ENCODE results near the gene ZNF70. TPM values are rescaled to one million over a fixed set of nuclear protein-coding genes. Genes with fewer than 3 reads are reported as not detected.
A peak's percentile ranks its signal among the peaks of the same experiment; 100 is the strongest.

The ZNF70 gene
- total and polyA plus RNA-seq, 2 of the 13 experiments (the other 11 are each of a cell fraction or from before 2014, with no cell fraction given) = 0.62 to 3.6 TPM

DNA sequence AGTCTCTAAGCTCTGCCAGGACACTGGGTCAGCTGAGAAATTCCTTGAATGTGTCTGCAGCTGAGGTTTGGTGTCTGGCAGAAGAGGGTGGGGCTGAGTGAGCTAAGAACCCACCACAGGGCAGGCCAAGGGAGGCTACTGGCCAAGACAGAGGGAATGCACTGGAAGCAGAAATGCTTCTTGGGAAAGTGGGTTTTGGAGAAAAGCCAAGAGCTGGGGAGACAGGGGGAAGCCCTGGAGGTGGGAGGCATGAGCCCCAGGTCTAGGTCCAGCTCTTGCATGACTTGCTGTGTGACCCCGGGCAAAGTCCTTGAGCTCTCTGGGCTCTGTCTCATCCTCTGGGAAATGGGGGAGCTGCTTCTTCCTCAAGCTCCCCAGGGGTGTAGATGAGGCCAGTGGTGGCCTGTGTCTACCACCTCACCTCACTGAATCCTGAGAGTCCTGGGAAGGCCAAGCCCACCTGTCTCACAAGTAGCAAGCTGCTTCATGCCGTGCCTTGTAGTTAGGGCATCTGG lies 24.1 kb upstream of the ZNF70 start (continued):
- TF ChIP-seq STAT5B (CRISPR knock-in tag; IDR thresholded peaks at IDR 0.05) = no peak
- TF ChIP-seq, protein P1, sequence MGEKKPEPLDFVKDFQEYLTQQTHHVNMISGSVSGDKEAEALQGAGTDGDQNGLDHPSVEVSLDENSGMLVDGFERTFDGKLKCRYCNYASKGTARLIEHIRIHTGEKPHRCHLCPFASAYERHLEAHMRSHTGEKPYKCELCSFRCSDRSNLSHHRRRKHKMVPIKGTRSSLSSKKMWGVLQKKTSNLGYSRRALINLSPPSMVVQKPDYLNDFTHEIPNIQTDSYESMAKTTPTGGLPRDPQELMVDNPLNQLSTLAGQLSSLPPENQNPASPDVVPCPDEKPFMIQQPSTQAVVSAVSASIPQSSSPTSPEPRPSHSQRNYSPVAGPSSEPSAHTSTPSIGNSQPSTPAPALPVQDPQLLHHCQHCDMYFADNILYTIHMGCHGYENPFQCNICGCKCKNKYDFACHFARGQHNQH (CRISPR knock-in tag; IDR thresholded peaks at IDR 0.05) = no peak
- TF ChIP-seq, protein P2, sequence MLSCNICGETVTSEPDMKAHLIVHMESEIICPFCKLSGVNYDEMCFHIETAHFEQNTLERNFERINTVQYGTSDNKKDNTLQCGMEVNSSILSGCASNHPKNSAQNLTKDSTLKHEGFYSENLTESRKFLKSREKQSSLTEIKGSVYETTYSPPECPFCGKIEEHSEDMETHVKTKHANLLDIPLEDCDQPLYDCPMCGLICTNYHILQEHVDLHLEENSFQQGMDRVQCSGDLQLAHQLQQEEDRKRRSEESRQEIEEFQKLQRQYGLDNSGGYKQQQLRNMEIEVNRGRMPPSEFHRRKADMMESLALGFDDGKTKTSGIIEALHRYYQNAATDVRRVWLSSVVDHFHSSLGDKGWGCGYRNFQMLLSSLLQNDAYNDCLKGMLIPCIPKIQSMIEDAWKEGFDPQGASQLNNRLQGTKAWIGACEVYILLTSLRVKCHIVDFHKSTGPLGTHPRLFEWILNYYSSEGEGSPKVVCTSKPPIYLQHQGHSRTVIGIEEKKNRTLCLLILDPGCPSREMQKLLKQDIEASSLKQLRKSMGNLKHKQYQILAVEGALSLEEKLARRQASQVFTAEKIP (CRISPR knock-in tag; IDR thresholded peaks at IDR 0.05; ENCODE audit: borderline replicate concordance) = no peak
- 0 out of 2 replicates have a peak, but pooled peaks have one; percentile 9 for TF ChIP-seq HNF4G (IDR thresholded peaks at IDR 0.05; ENCODE audit: borderline replicate concordance, low read depth, low read length)
- no peak for TF ChIP-seq HNF4G (CRISPR knock-in tag; IDR thresholded peaks at IDR 0.05; ENCODE audit: borderline replicate concordance, low read depth)
- no peak for TF ChIP-seq JARID2 (CRISPR knock-in tag; IDR thresholded peaks at IDR 0.05; ENCODE audit: insufficient replicate concordance)
- no peak for TF ChIP-seq ZNF792 (CRISPR knock-in tag; IDR thresholded peaks at IDR 0.05)
- no peak for TF ChIP-seq ZNF12 (CRISPR knock-in tag; IDR thresholded peaks at IDR 0.05)
- TF ChIP-seq GLI4 (CRISPR knock-in tag; IDR thresholded peaks at IDR 0.05; ENCODE audit: borderline replicate concordance) = no peak
- TF ChIP-seq PHF8 (CRISPR knock-in tag; IDR thresholded peaks at IDR 0.05) = no peak
- TF ChIP-seq, protein P3, sequence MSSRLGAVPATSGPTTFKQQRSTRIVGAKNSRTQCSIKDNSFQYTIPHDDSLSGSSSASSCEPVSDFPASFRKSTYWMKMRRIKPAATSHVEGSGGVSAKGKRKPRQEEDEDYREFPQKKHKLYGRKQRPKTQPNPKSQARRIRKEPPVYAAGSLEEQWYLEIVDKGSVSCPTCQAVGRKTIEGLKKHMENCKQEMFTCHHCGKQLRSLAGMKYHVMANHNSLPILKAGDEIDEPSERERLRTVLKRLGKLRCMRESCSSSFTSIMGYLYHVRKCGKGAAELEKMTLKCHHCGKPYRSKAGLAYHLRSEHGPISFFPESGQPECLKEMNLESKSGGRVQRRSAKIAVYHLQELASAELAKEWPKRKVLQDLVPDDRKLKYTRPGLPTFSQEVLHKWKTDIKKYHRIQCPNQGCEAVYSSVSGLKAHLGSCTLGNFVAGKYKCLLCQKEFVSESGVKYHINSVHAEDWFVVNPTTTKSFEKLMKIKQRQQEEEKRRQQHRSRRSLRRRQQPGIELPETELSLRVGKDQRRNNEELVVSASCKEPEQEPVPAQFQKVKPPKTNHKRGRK (CRISPR knock-in tag; IDR thresholded peaks at IDR 0.05) = no peak
- TF ChIP-seq, protein P4, sequence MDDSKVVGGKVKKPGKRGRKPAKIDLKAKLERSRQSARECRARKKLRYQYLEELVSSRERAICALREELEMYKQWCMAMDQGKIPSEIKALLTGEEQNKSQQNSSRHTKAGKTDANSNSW (CRISPR knock-in tag; IDR thresholded peaks at IDR 0.05; ENCODE audit: borderline replicate concordance) = no peak
- no peak for TF ChIP-seq GATAD2A (CRISPR knock-in tag; IDR thresholded peaks at IDR 0.05)
- TF ChIP-seq, protein P5, sequence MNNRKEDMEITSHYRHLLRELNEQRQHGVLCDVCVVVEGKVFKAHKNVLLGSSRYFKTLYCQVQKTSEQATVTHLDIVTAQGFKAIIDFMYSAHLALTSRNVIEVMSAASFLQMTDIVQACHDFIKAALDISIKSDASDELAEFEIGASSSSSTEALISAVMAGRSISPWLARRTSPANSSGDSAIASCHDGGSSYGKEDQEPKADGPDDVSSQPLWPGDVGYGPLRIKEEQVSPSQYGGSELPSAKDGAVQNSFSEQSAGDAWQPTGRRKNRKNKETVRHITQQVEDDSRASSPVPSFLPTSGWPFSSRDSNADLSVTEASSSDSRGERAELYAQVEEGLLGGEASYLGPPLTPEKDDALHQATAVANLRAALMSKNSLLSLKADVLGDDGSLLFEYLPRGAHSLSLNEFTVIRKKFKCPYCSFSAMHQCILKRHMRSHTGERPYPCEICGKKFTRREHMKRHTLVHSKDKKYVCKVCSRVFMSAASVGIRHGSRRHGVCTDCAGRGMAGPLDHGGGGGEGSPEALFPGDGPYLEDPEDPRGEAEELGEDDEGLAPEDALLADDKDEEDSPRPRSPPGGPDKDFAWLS (CRISPR knock-in tag; IDR thresholded peaks at IDR 0.05; ENCODE audit: borderline replicate concordance) = no peak
- TF ChIP-seq ZSCAN25 (CRISPR knock-in tag; IDR thresholded peaks at IDR 0.05) = no peak
- no peak for TF ChIP-seq MTF1 (CRISPR knock-in tag; IDR thresholded peaks at IDR 0.05)
- TF ChIP-seq JUND (CRISPR knock-in tag; IDR thresholded peaks at IDR 0.05) = no peak
- TF ChIP-seq, protein P6, sequence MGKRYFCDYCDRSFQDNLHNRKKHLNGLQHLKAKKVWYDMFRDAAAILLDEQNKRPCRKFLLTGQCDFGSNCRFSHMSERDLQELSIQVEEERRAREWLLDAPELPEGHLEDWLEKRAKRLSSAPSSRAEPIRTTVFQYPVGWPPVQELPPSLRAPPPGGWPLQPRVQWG (CRISPR knock-in tag; IDR thresholded peaks at IDR 0.05; ENCODE audit: borderline replicate concordance, low read depth) = no peak
- TF ChIP-seq SOX13 (IDR thresholded peaks at IDR 0.05) = no peak
- TF ChIP-seq SOX13 (CRISPR knock-in tag; conservative IDR thresholded peaks at IDR 0.05 in 1 of 2, IDR thresholded peaks at IDR 0.05 in 1 of 2) = no peak
- no peak for TF ChIP-seq ZNF160 (CRISPR knock-in tag; IDR thresholded peaks at IDR 0.05)
- no peak for TF ChIP-seq THYN1 (CRISPR knock-in tag; IDR thresholded peaks at IDR 0.05; ENCODE audit: borderline replicate concordance, low read depth)
- no peak for TF ChIP-seq HDAC2 (CRISPR knock-in tag; IDR thresholded peaks at IDR 0.05)
- no peak for TF ChIP-seq ZNF777 (CRISPR knock-in tag; IDR thresholded peaks at IDR 0.05)
- no peak for TF ChIP-seq SKI (IDR thresholded peaks at IDR 0.05; ENCODE audit: partially characterized antibody)
